ENCODE measurements around the gene RITA1. TPM values are rescaled to one million over a fixed set of nuclear protein-coding genes. Genes with fewer than 3 reads are reported as not detected.

RITA1 gene
- total and polyA plus RNA-seq, 2 donors: 5.8 to 13.8 TPM

- Histone ChIP-seq H3K4me1 (ENCODE audit: insufficient read depth) (no peaks in the 10 kb centered on the region), H3K4me3 (ENCODE audit: low read depth, low read length) (no peak overlapping the region), H3K27ac (ENCODE audit: low read depth) (peak overlapping the region; percentile 52), H3K36me3 (ENCODE audit: insufficient read depth) (no peaks in the 10 kb centered on the region)
- 34% methylated on average over 12 of the region's 12 CpGs for WGBS
- DNase-seq (ENCODE audit: extremely low spot score): no peak
These were observed 54.4 kb downstream of the RITA1 start for GRCh38 chr12:113239811-113240331.

GRCh38 chr12:113240395-113240794 lies 54.9 kb downstream of the RITA1 start:
- H3K4me1 ChIP-seq (ENCODE audit: insufficient read depth): no peaks in the 10 kb centered on the region
- H3K4me3 ChIP-seq (ENCODE audit: low read depth, low read length): no peak overlapping the region
- no peak for DNase-seq (ENCODE audit: extremely low spot score)
- 87% methylated on average over 3 of the region's 3 CpGs for WGBS
- H3K36me3 ChIP-seq (ENCODE audit: insufficient read depth): no peaks in the 10 kb centered on the region
- H3K27ac ChIP-seq (ENCODE audit: low read depth): peak overlapping the region; percentile 31

DNA sequence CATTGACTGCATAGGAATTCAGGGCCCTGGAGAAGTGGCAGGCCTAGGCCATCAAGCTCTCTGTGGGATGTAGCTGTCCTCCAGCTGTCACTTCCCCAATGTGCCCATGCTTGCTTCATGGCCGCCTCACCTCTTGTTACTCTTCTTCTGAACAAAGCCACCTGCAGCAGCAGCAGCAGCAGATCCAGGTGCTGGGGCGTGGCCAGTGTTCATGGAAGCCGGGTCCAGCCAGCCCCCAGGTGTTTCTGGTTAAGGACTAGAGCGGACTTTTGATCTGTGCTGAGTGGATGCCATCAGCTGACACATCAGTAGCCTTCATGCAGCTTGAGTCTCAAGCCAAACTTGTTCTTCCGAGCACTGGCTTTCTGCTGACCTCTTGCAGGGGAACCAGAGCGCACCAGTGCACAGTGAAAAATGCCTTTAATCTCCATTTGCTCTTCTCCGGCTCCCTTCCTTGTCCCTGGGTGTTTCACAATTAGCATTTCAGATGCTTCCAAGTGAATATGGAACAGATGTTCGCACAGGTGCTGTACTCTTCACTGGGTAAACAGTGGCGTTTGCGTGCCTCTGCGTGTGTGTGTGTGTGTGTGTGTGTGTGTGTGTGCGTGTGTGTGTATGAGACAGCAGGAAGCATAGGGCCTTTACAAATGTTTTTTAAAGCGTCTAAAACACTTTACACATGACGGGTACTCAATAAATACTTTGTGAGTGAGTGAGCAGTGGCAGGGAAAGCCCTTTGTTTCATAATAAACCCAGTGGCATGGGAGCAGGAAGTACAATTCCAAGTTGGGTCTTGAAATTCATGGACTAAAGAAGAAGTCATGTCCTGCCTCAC lies 55.9 kb downstream of the RITA1 start:
- H3K36me3 ChIP-seq (ENCODE audit: insufficient read depth): no peaks in the 10 kb centered on the region
- H3K4me3 ChIP-seq (ENCODE audit: low read depth, low read length): no peak overlapping the region
- H3K27ac ChIP-seq (ENCODE audit: low read depth): peak overlapping the region; percentile 76
- 77% methylated on average over 14 of the region's 14 CpGs for WGBS
- DNase-seq (ENCODE audit: extremely low spot score): no peak
- H3K4me1 ChIP-seq (ENCODE audit: insufficient read depth): no peaks in the 10 kb centered on the region

Small RNA genes within 50 kb of the gene (small RNA-seq; reads per million reads assigned to genes)
- gene MIR7106 (not detected), gene RF00019 (not detected)

Other genes starting within 250 kb of the RITA1 start
- 11.3 TPM for gene OAS3, start 247.2 kb upstream of the RITA1 start, total RNA-seq
- 9.6 TPM for gene OAS3, start 247.2 kb upstream of the RITA1 start, polyA plus RNA-seq
- 14.0 TPM for gene OAS2, start 207.2 kb upstream of the RITA1 start, total RNA-seq
- gene OAS2, start 207.2 kb upstream of the RITA1 start, polyA plus RNA-seq: 7.3 TPM
- 3.3 TPM for gene DTX1, start 129.0 kb upstream of the RITA1 start, total RNA-seq
- 1.5 TPM for gene DTX1, start 129.0 kb upstream of the RITA1 start, polyA plus RNA-seq
- 0.11 TPM for gene RASAL1, start 50.0 kb upstream of the RITA1 start, total RNA-seq
- gene RASAL1, start 50.0 kb upstream of the RITA1 start, polyA plus RNA-seq: 0.04 TPM
- not detected for gene CFAP73, start 36.0 kb upstream of the RITA1 start, total RNA-seq
- 0.39 TPM for gene CFAP73, start 36.0 kb upstream of the RITA1 start, polyA plus RNA-seq
- gene DDX54, start 243 bp upstream of the RITA1 start, total RNA-seq: 10.3 TPM
- 54.4 TPM for gene DDX54, start 243 bp upstream of the RITA1 start, polyA plus RNA-seq
- 19.3 TPM for gene TPCN1, start 35.7 kb downstream of the RITA1 start, total RNA-seq
- gene TPCN1, start 35.7 kb downstream of the RITA1 start, polyA plus RNA-seq: 39.3 TPM
- 12.8 TPM for gene SLC8B1, start 149.4 kb downstream of the RITA1 start, total RNA-seq
- 20.5 TPM for gene SLC8B1, start 149.4 kb downstream of the RITA1 start, polyA plus RNA-seq
- gene PLBD2, start 172.9 kb downstream of the RITA1 start, total RNA-seq: 11.5 TPM
- gene PLBD2, start 172.9 kb downstream of the RITA1 start, polyA plus RNA-seq: 29.2 TPM
- not detected for gene SDS, start 218.2 kb downstream of the RITA1 start, total RNA-seq
- 0.85 TPM for gene SDS, start 218.2 kb downstream of the RITA1 start, polyA plus RNA-seq
- gene SDSL, start 236.7 kb downstream of the RITA1 start, total RNA-seq: 0.48 TPM
- gene SDSL, start 236.7 kb downstream of the RITA1 start, polyA plus RNA-seq: 3.9 TPM